Fibroblast of mammary gland (primary cell): Measurements from ENCODE around the gene PBX4.
A peak's percentile ranks its signal among the peaks of the same experiment; 100 is the strongest.
"Not testable (repeated sequence)": the region's sequence is repeated elsewhere in the genome, so short reads cannot be mapped to it uniquely, and the experiment has no call there.

ENCODE experiments used
- DNase-seq: peaks from one replicate; pipeline ENCODE4 v3.0.0-alpha.2; 2010; ENCODE audit warnings: low read depth
- H3K4me3 ChIP-seq: 2 replicates; pipeline ENCODE4 v1.5.1; 2011; ENCODE audit warnings: low read depth, mild to moderate bottlenecking, low read length, moderate library complexity; ENCODE audit not compliant: control insufficient read depth
- TF ChIP-seq, protein P1 (sequence below): conservative IDR thresholded peaks from 2 replicates; pipeline ENCODE4 v1.5.1; 2011; ENCODE audit warnings: low read depth, low read length, inconsistent platforms; ENCODE audit not compliant: control insufficient read depth, insufficient read depth

Gene PBX4, protein sequence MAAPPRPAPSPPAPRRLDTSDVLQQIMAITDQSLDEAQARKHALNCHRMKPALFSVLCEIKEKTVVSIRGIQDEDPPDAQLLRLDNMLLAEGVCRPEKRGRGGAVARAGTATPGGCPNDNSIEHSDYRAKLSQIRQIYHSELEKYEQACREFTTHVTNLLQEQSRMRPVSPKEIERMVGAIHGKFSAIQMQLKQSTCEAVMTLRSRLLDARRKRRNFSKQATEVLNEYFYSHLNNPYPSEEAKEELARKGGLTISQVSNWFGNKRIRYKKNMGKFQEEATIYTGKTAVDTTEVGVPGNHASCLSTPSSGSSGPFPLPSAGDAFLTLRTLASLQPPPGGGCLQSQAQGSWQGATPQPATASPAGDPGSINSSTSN

DNA sequence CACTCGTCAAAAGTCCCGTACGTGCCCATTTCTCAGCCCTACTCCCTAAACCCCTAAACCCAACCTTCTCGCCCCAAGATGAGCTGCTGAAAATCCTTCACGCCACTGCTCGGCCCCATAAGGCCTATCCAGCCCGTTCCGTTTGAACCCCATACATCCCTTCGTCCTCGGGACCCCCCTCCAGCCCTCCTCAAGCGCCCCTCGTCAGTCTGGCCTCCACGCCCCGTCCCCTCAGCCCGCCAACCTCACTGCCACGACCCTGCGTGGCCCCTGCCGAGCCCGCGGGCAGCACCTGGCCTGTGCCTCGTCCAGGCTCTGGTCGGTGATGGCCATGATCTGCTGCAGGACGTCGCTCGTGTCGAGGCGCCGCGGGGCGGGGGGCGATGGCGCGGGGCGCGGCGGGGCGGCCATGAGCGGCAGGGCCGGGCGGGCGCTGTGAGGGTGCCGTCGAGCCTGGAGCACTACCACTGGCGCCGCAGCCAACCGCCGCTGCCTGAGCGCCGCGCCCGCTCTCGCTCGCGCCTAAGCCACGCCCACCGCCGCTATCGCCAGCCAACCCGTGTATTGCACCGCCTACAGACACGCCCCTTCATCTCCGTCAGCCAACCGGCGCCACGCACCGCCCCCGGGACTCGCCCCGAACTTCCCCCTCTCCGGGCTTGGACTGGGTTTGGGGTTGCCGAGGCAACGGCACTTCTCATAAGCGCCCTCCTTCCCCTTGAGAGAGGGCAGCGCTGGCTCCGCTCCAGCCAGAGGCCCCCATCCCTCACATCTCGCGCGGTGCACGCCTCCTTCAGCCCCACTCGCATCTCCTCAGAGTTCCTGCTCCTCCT lies at the start of gene PBX4:
PBX4 (minus strand) TSS at position 469 of the 833 bp plus-strand sequence; CDS start at position 411, 58 bp downstream.
- peak; percentile 82 for DNase-seq
- TF ChIP-seq, protein P1, sequence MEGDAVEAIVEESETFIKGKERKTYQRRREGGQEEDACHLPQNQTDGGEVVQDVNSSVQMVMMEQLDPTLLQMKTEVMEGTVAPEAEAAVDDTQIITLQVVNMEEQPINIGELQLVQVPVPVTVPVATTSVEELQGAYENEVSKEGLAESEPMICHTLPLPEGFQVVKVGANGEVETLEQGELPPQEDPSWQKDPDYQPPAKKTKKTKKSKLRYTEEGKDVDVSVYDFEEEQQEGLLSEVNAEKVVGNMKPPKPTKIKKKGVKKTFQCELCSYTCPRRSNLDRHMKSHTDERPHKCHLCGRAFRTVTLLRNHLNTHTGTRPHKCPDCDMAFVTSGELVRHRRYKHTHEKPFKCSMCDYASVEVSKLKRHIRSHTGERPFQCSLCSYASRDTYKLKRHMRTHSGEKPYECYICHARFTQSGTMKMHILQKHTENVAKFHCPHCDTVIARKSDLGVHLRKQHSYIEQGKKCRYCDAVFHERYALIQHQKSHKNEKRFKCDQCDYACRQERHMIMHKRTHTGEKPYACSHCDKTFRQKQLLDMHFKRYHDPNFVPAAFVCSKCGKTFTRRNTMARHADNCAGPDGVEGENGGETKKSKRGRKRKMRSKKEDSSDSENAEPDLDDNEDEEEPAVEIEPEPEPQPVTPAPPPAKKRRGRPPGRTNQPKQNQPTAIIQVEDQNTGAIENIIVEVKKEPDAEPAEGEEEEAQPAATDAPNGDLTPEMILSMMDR = no peak
- peak within 1 kb of the TSS; percentile 41 for H3K4me3 ChIP-seq

DNA sequence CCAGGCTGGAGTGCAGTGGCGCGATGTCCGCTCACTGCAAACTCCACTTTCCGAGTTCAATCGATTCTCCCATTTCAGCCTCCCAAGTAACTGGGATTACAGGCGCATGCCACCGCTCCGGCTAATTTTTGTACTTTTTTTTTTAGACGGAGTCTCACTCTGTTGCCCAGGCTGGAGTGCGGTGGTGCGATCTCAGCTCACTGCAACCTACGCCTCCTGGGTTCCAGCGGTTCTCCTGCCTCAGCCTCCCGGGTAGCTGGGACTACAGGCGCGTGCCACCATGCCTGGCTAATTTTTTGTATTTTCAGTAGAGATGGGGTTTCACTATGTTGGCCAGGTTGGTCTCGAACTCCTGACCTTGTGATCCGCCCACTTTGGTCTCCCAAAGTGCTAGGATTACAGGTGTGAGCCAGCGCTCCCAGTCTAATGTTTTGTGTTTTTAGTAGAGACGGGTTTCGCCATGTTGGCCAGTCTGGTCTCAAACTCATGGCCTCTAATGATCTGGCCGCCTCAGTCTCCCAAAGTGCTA lies 47.0 kb upstream of the PBX4 start:
- H3K4me3 ChIP-seq, DNase-seq: not testable (repeated sequence)

DNA sequence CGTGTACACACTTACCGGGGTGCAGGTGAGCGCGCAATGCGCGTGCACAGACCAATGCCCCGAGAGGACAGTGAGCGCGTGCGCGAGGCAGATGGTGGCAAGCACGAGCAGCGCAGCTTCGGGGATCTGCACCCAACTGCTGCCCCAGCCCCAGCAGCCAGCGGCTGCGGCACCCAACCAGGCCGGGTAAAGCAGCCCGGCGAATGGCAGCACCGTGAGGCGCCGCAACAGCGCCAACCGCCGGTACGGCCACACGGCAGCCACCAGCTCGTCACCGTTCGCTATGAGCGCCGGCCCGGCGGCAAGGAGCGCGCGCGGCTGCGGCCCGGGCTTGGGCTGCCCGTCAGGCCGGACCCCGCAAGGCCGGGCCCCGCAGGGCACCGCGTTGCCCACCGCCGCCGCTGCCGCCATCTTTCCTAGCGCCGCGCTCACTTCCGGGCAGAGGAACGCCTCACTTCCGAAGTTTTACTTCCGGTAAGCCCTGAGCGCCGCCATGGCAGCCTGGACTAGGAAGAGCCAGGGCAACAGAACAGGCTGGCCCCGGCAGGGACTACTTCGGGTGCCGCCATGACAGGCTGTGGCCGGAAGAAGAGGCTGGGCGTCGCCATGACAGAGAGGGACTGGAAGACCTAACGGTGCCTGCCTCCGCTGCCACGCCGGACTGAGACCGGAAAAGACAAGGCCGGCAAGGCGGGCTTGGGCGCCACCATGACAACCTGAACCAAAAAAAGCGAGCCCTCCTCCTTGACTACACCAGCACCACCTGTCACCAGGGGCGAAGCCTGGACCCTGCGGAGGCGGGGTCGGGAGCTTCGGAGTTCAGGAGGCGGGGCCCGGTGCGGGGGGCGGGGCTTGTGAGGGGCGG lies 45.0 kb upstream of the PBX4 start, which contains the start of gene ATP13A1:
ATP13A1 (minus strand) TSS at position 421 of the 865 bp plus-strand sequence; CDS start at position 411, 10 bp downstream.
- peak within 1 kb of the TSS; percentile 88 for H3K4me3 ChIP-seq
- TF ChIP-seq, protein P1 = no peak

DNA sequence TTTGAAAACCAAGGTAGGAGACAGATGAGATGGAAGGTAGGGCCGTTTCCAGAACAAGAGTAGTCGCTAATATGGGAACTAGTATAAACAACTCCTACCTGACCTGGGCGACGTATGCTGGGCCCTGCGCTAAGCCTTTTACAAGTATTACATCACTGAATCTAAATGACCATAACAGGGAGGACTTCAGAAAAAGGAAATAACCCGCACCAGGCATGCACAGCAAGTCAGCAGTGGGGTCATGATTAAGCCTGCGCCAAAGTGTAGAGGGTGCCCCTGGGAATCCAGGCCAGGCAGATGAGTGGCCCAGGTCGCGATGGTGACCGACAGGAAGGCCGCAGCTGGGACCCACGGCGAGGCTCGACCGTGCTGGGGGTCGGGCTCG lies 44.4 kb upstream of the PBX4 start:
- TF ChIP-seq, protein P1 = no peak
- peak; percentile 29 for DNase-seq
- H3K4me3 ChIP-seq = peak overlapping the region; percentile 88

More for the DNA sequence above, 45.0 kb upstream of the PBX4 start, which contains the start of gene ATP13A1:
- peak; percentile 96 for DNase-seq

DNA sequence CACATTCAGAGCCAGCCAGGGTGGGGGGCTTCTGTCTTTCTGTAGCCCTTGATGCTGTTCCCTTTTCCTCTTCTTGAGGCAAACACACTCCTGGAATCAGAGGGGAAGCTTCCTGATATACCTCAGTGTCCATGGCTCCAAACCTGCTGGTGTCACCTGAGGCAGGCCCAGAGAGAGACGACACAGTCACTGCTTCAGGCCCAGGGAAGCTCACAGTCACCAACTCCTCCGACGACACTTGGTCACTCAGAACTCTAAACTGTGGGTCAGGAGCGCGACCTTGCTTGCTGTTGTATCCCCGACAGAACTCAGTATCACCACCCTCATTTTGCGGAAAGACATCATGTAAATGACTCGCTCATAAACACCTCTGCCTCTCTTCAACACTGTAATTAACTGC lies 43.9 kb upstream of the PBX4 start:
- TF ChIP-seq, protein P1 = no peak
- no peak for DNase-seq
- peak overlapping the region; percentile 88 for H3K4me3 ChIP-seq

DNA sequence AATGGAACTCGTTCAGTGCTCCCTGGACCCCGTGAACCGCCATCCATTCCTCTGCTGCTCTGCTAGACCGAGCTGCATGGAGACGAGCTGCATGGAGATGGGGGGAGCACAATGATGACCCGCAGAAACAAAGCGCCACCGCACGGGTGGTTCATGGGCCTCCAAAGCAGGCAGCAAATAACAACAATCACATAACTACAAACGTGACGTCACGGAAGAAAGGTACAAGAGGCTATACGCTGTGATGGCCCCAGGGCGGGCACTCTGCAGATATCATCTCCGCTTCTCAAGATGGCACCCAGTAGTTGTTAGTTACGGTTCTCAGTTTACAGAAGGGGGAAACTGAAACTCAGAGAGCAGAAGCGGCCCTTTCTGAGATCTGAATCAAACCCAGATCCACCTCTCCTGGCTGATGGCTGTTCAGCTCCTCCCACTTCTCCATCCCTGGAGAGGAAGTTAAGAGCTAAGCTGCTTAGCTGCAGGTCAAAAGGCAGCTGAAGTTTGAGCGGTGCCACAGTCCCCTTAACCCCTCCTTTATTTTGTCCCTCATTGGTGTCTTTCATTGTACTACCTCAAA lies 43.3 kb upstream of the PBX4 start:
- DNase-seq = no peak
- H3K4me3 ChIP-seq = no peak overlapping the region
- TF ChIP-seq, protein P1 = no peak
